ENCODE measurements around the gene C19orf67.

C19orf67 gene

GRCh38 chr19:14097532-14098151, 12.1 kb upstream of the C19orf67 start:
- TF ChIP-seq FOXP2 (optimal IDR thresholded peaks at IDR 0.05; ENCODE audit: borderline replicate concordance, extremely low read depth, extremely low read length, insufficient read depth) (no peak), POLR2AphosphoS5 (IDR thresholded peaks at IDR 0.05; ENCODE audit: low read depth, low read length) (no peak), TAF1 (IDR thresholded peaks at IDR 0.05; ENCODE audit: borderline replicate concordance, insufficient read depth, low read length) (no peak), SIN3A (IDR thresholded peaks at IDR 0.05; ENCODE audit: borderline replicate concordance, insufficient read depth, low read length) (no peak)
- TF ChIP-seq, protein P1, sequence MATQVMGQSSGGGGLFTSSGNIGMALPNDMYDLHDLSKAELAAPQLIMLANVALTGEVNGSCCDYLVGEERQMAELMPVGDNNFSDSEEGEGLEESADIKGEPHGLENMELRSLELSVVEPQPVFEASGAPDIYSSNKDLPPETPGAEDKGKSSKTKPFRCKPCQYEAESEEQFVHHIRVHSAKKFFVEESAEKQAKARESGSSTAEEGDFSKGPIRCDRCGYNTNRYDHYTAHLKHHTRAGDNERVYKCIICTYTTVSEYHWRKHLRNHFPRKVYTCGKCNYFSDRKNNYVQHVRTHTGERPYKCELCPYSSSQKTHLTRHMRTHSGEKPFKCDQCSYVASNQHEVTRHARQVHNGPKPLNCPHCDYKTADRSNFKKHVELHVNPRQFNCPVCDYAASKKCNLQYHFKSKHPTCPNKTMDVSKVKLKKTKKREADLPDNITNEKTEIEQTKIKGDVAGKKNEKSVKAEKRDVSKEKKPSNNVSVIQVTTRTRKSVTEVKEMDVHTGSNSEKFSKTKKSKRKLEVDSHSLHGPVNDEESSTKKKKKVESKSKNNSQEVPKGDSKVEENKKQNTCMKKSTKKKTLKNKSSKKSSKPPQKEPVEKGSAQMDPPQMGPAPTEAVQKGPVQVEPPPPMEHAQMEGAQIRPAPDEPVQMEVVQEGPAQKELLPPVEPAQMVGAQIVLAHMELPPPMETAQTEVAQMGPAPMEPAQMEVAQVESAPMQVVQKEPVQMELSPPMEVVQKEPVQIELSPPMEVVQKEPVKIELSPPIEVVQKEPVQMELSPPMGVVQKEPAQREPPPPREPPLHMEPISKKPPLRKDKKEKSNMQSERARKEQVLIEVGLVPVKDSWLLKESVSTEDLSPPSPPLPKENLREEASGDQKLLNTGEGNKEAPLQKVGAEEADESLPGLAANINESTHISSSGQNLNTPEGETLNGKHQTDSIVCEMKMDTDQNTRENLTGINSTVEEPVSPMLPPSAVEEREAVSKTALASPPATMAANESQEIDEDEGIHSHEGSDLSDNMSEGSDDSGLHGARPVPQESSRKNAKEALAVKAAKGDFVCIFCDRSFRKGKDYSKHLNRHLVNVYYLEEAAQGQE (IDR thresholded peaks at IDR 0.05; ENCODE audit: insufficient read depth in 1 of 2, low read depth in 2 of 2, low read length in 2 of 2), result no peak

DNA sequence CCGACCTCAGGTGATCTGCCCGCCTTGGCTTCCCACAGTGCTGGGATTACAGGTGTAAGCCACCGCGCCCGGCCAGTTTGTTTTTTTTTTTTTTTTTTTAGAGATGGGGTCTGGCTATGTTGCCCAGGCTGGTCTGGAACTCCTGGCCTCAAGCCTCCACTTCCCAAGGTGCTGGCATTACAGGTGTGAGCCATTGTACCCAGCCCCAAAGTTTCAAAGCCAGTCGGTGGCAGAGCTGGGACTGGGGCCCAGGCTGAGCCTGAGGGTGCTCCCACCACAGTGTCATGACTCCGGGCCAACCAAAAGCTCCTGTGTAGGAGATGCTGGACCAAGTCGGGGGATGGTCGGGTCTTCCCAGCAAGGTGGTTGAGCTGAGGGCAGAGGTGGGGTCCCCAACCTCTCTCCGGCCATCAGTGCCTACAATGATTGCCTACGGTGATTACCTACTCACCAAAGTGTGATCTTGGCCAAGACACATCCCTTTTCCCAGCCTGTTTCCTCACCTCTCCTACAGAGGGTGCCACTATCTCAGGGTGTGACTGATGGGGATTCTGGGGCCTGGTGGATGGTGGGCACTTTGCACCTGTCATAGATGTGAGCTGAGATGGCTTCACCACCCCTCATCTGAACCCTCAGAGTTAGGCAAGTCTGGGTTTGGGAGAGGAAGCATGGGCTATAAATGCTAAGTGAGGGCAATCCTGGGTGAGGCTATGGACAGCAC, 10.8 kb upstream of the C19orf67 start:
- TF ChIP-seq SIN3A (IDR thresholded peaks at IDR 0.05; ENCODE audit: borderline replicate concordance, insufficient read depth, low read length), result no peak
- no peak for TF ChIP-seq FOXP2 (optimal IDR thresholded peaks at IDR 0.05; ENCODE audit: borderline replicate concordance, extremely low read depth, extremely low read length, insufficient read depth)
- no peak for TF ChIP-seq POLR2AphosphoS5 (IDR thresholded peaks at IDR 0.05; ENCODE audit: low read depth, low read length)
- TF ChIP-seq TAF1 (IDR thresholded peaks at IDR 0.05; ENCODE audit: borderline replicate concordance, insufficient read depth, low read length), result no peak
- TF ChIP-seq, protein P1 (IDR thresholded peaks at IDR 0.05; ENCODE audit: insufficient read depth in 1 of 2, low read depth in 2 of 2, low read length in 2 of 2), result no peak

- no peak for TF ChIP-seq SIN3A (IDR thresholded peaks at IDR 0.05; ENCODE audit: borderline replicate concordance, insufficient read depth, low read length)
- no peak for TF ChIP-seq POLR2AphosphoS5 (IDR thresholded peaks at IDR 0.05; ENCODE audit: low read depth, low read length)
- TF ChIP-seq, protein P1 (IDR thresholded peaks at IDR 0.05; ENCODE audit: insufficient read depth in 1 of 2, low read depth in 2 of 2, low read length in 2 of 2), result no peak
- no peak for TF ChIP-seq FOXP2 (optimal IDR thresholded peaks at IDR 0.05; ENCODE audit: borderline replicate concordance, extremely low read depth, extremely low read length, insufficient read depth)
- TF ChIP-seq TAF1 (IDR thresholded peaks at IDR 0.05; ENCODE audit: borderline replicate concordance, insufficient read depth, low read length), result no peak
Measured at GRCh38 chr19:14094854-14095253, 9.3 kb upstream of the C19orf67 start.

GRCh38 chr19:14093117-14093823, 7.7 kb upstream of the C19orf67 start:
- TF ChIP-seq TAF1 (IDR thresholded peaks at IDR 0.05; ENCODE audit: borderline replicate concordance, insufficient read depth, low read length) (no peak), FOXP2 (optimal IDR thresholded peaks at IDR 0.05; ENCODE audit: borderline replicate concordance, extremely low read depth, extremely low read length, insufficient read depth) (no peak), POLR2AphosphoS5 (IDR thresholded peaks at IDR 0.05; ENCODE audit: low read depth, low read length) (no peak), SIN3A (IDR thresholded peaks at IDR 0.05; ENCODE audit: borderline replicate concordance, insufficient read depth, low read length) (no peak)

DNA sequence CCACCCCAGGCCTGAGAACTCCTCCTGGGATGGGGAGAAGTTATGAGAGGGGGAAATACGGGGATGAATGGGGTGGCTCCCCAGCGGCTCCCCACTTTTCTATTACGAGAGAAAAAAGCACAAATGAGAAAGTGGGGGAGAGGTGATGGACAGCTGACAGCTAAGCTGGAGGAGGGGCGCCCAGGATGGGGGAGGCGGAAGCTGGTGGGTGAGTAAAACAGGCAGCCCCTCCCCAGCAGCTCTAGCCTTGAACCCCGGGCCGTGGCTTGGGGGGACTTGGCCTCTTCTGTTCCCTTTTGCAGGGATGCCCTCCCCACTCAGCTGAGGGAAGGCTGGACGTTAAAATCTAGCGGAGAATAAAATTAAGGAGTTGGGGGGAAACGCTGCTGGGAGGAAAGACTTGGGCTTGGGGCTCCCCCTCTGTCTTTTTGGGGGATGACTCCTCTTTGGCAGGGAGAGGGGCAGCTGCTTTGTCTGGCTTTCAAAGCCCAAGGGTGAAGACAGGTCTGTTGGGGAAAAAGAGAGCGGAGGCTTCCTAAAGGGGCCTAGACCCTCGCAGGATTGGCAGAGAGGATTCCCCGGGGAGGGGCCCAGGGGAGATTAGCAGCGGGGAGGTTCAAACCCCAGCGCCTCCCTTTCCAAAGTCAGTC, 6.4 kb upstream of the C19orf67 start:
- TF ChIP-seq, protein P1 (IDR thresholded peaks at IDR 0.05; ENCODE audit: insufficient read depth in 1 of 2, low read depth in 2 of 2, low read length in 2 of 2), result no peak
- TF ChIP-seq SIN3A (IDR thresholded peaks at IDR 0.05; ENCODE audit: borderline replicate concordance, insufficient read depth, low read length) (no peak), FOXP2 (optimal IDR thresholded peaks at IDR 0.05; ENCODE audit: borderline replicate concordance, extremely low read depth, extremely low read length, insufficient read depth) (no peak), TAF1 (IDR thresholded peaks at IDR 0.05; ENCODE audit: borderline replicate concordance, insufficient read depth, low read length) (no peak), POLR2AphosphoS5 (IDR thresholded peaks at IDR 0.05; ENCODE audit: low read depth, low read length) (no peak)
